ENCODE results near the gene ZSWIM3. TPM values are rescaled to one million over a fixed set of nuclear protein-coding genes. Genes with fewer than 3 reads are reported as not detected.

ZSWIM3 gene
- 1 to 10 TPM; 3.5 to 4.5 TPM for total RNA-seq
- polyA plus RNA-seq (ENCODE audit: insufficient read length in 6 of 6) = 1 to 10 TPM; 4.9 to 6.7 (median 5.8) TPM
- long read RNA-seq, donor 1, partial matches to known transcripts = 0 of 4 reads
- long read RNA-seq, donor 1, other reads (novel, unspliced or antisense) = 0 of 4 reads
- long read RNA-seq, donor 2, partial matches to known transcripts = 0 of 3 reads
- long read RNA-seq, donor 2, other reads (novel, unspliced or antisense) = 0 of 3 reads
- long read RNA-seq, donor 3, partial matches to known transcripts = 0 of 1 reads
- long read RNA-seq, donor 3, other reads (novel, unspliced or antisense) = 0 of 1 reads
- long read RNA-seq, donor 4, partial matches to known transcripts = 0 of 1 reads
- long read RNA-seq, donor 4, other reads (novel, unspliced or antisense) = 0 of 1 reads
- long read RNA-seq, donor 5, partial matches to known transcripts = 10 of 13 reads
- long read RNA-seq, donor 5, other reads (novel, unspliced or antisense) = 0 of 13 reads
- long read RNA-seq, donor 6 = 0 reads
- long read RNA-seq, donor 7 = 0 reads
- long read RNA-seq, donor 8 = 0 reads
- long read RNA-seq, donor 9 = 0 reads
- long read RNA-seq, donor 10 = 0 reads
- long read RNA-seq, donor 11 = 0 reads
- long read RNA-seq, donor 12, partial matches to known transcripts = 0 of 2 reads
- long read RNA-seq, donor 12, other reads (novel, unspliced or antisense) = 0 of 2 reads

DNA sequence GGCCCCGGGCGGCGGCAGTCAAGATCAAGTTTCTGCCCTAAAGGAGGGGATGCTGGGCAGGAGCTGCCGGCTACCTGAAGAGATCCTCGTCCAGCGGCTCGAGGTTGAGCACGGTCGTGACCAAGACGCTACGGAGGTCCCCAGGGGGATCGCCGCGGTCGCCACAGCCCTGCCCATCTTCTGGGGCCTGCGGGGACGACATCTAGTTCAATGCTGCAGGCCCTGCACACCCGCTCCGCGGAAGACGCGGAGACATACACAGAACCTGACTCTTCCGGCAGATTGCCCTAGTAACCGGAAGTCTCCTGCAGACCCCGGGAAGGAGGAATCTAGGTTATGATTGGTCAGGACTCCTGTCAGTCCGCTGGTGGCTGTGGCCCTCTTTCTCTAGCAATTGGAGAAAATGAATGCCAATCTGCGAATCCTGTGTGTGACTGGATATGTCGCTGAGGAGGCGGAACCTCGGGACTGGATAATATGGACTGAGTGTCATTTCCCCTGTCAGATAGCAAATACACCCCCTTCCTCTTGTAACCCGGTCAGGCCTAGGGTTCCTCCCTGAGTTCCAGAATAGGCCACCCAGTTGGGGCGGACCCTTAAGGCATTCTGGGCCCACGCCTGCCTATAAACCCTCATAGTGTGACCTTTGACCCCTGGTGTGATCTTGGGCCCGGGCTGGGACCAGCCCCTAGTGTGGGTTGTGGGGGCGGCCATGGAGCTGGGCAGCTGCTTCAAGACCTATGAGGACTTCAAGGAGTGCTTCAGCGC lies at the start of gene ZSWIM3, which contains the start of gene ACOT8:
Gene ZSWIM3 (plus strand): TSS at position 501 of the 768 bp plus-strand sequence. CDS start 212 bp downstream, at position 713.
Gene ACOT8 (minus strand): TSS at position 279 of the 768 bp plus-strand sequence. CDS start 77 bp downstream, at position 202.
- ATAC-seq (peak; percentile 99), DNase-seq (peak; percentile 85 to 100 (median 98))
- Histone ChIP-seq H3K4me3 (peak within 1 kb of the TSS; percentile 76 to 93), H3K36me3 (peaks cover 0 to 17% of the 10 kb centered on the region in 2 donors), H3K27me3 (no peaks in the 10 kb centered on the region), H3K4me1 (peaks cover 18 to 43% of the 10 kb centered on the region in 2 donors), H3K27ac (peak within 1 kb of the TSS; percentile 78 to 86), H3K9me3 (no peaks in the 10 kb centered on the region)
- no peak for TF ChIP-seq CTCF (IDR thresholded peaks at IDR 0.05)
- intact Hi-C loops (cut with DNase I) = no loop called here

- ATAC-seq (no peak), DNase-seq (no peak)
- TF ChIP-seq CTCF (IDR thresholded peaks at IDR 0.05) = no peak
- H3K4me1 ChIP-seq = peaks cover 0 to 16% of the 10 kb centered on the region in 2 donors
- H3K27ac ChIP-seq = no peak overlapping the region
- intact Hi-C loops (cut with DNase I) = no loop called here
- no peaks in the 10 kb centered on the region for H3K9me3 ChIP-seq
- peaks cover 0 to 64% of the 10 kb centered on the region in 2 donors for H3K36me3 ChIP-seq
- no peak overlapping the region for H3K4me3 ChIP-seq
- H3K27me3 ChIP-seq = no peaks in the 10 kb centered on the region
Measured at GRCh38 chr20:45810191-45810970, 47.0 kb upstream of the ZSWIM3 start.

DNA sequence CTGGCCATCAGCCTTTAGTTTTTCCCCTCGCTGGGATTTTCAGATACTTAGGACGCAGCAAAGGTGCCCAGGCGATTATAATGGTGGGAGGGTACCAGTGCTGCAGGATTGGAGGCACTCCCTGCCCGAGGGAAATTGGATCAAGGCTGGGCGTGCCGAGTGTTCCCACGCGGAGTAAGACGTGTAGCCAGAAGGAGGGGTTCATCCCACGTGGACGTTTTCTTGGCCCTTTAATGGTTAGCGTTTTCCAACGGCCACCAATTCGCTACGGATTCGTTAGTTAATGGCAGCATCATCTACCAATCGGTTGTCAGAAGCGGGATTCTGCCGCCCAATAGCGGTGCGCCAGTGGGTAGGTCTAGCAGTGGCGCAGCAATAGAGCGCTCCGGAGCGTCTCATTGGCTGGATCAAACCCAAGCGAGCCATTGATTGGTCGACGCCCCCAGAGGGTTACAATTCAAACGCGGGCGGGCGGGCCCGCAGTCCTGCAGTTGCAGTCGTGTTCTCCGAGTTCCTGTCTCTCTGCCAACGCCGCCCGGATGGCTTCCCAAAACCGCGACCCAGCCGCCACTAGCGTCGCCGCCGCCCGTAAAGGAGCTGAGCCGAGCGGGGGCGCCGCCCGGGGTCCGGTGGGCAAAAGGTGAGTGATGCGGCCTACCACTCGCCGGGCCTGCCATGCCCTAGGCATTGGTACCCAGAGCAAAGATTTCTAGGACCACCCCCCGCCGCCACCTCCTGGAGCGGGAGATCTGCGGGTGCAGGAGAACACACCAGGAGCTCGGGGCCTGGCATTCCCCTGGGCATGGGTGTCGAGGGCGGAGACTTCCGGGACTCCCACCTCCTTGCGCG lies 45.0 kb upstream of the ZSWIM3 start, which contains the start of gene UBE2C:
Gene UBE2C (plus strand): TSS at position 488 of the 849 bp plus-strand sequence. CDS start 52 bp downstream, at position 540.
- DNase-seq (peak; percentile 93 to 99 (median 97)), ATAC-seq (peak; percentile 99)
- H3K27ac ChIP-seq = no peak within 1 kb of the TSS
- H3K4me1 ChIP-seq = peaks cover 2 to 18% of the 10 kb centered on the region in 2 donors
- no peaks in the 10 kb centered on the region for H3K9me3 ChIP-seq
- no peaks in the 10 kb centered on the region for H3K27me3 ChIP-seq
- no peak for TF ChIP-seq CTCF (IDR thresholded peaks at IDR 0.05)
- H3K36me3 ChIP-seq = peaks cover 0 to 51% of the 10 kb centered on the region in 2 donors
- intact Hi-C loops (cut with DNase I) = no loop called here
- H3K4me3 ChIP-seq = peak within 1 kb of the TSS; percentile 47 to 75

DNA sequence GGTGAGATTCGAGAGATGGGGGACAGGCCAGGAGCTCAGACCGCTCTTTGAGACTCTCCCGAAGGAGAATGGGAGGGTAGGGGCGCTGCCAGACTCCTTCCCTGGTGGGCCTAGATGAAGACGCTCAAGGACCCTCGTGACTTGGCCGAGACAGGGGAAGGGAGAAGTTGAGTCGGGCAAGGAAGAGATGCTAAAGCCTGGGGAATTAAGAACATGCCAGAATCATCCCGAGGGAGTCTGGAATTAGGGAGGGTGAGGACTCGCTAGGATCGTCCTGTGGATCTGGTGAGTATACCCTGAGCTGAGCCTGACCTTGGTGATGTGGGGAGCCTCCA lies 44.4 kb upstream of the ZSWIM3 start:
- peaks cover 0 to 45% of the 10 kb centered on the region in 2 donors for H3K36me3 ChIP-seq

More for the DNA sequence above, 44.4 kb upstream of the ZSWIM3 start:
- Histone ChIP-seq H3K4me1 (peaks cover 4 to 21% of the 10 kb centered on the region in 2 donors), H3K27ac (no peak overlapping the region), H3K9me3 (no peaks in the 10 kb centered on the region), H3K4me3 (peak overlapping the region; percentile 47 to 75), H3K27me3 (no peaks in the 10 kb centered on the region)
- intact Hi-C loops (cut with DNase I) = no loop called here
- TF ChIP-seq CTCF (IDR thresholded peaks at IDR 0.05) = no peak
- DNase-seq = no peak
- ATAC-seq = no peak

Data from left lung (tissue), 14 donors.